ENCODE data around the gene VWA2. TPM values are rescaled to one million over a fixed set of nuclear protein-coding genes. Genes with fewer than 3 reads are reported as not detected.

VWA2 gene
- total and polyA plus RNA-seq, 10 of the 15 experiments (the other 5 are each of a cell fraction or from before 2014, with no cell fraction given), result 0.03 TPM; not detected in 9

DNA sequence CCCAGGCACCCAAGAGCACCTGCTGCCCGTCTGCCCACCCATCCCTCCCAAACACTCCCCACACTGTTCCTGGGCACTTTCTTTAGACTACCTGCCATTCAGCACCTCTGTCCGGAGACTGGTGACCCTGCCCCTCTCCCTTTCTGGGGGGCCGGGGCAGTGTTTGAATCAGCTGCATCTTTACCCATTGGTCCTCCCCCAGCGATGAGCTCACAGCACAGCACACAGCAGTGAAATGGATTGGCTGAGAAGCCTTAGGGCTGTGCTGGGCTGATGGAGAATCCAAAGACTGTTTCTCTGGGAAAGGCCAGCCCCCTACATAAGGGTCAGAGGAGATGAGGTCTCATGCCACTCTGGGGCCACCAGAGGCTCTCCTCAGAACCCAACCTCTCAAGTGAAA, 40.2 kb downstream of the VWA2 start:
- CTCF ChIA-PET, result no interaction called here
- in situ Hi-C loops (cut with MboI) (no loop called here), intact Hi-C loops (cut with micrococcal nuclease; ENCODE audit: unreplicated experiment) (no loop called here)
- ATAC-seq (no peak), DNase-seq (ENCODE audit: low read depth, low spot score) (no peak), FAIRE-seq (no peak)
- Histone ChIP-seq H3K4me2 (ENCODE audit: control insufficient read depth, insufficient read depth) (no peak overlapping the region), H3K9me3 (replicated peaks; ENCODE audit: control insufficient read depth, insufficient read depth, low read length) (no peaks in the 10 kb centered on the region), H3K4me1 (ENCODE audit: control insufficient read depth, insufficient read depth, low read length) (no peaks in the 10 kb centered on the region), H3K27me3 (replicated peaks in 1 of 2; ENCODE audit: control insufficient read depth in 2 of 2, insufficient read depth in 2 of 2, low read length in 1 of 2) (0 out of 4 replicates have a peak, but pooled peaks cover 0 to 2% of the 10 kb centered on the region in 2 experiments), H2AFZ (ENCODE audit: control insufficient read depth, low read depth, low read length) (no peak overlapping the region), H3K36me3 (ENCODE audit: control insufficient read depth in 2 of 2, insufficient read depth in 2 of 2, low read length in 1 of 2) (no peaks in the 10 kb centered on the region), H3K27ac (ENCODE audit: control insufficient read depth, insufficient read depth) (no peak overlapping the region), H3K9ac (ENCODE audit: control insufficient read depth, insufficient read depth, low read length) (no peak overlapping the region), H3K79me2 (ENCODE audit: control insufficient read depth, insufficient read depth, low read length) (no peaks in the 10 kb centered on the region), H4K20me1 (ENCODE audit: control insufficient read depth, insufficient read depth) (no peaks in the 10 kb centered on the region), H3K4me3 (no peak overlapping the region)
- POLR2A ChIA-PET, result no interaction called here
- RAD21 ChIA-PET (ENCODE audit: unreplicated experiment), result no interaction called here
- WGBS (ENCODE audit: insufficient coverage, insufficient replicate concordance, low lambda C conversion rate, missing lambda C conversion rate), result 0% methylated on average over 2 of the region's 4 CpGs
- BruUV-seq (replicated peaks), result no TSS peak
- SMC1A ChIA-PET (ENCODE audit: uncharacterized antibody, unreplicated experiment), result no interaction called here
- no peak for TF ChIP-seq STAT3 (IDR thresholded peaks at IDR 0.05; ENCODE audit: low read depth, low read length)
- no peak for TF ChIP-seq NFYA (IDR thresholded peaks at IDR 0.05; ENCODE audit: borderline replicate concordance, low read depth, low read length)
- TF ChIP-seq, protein P1, sequence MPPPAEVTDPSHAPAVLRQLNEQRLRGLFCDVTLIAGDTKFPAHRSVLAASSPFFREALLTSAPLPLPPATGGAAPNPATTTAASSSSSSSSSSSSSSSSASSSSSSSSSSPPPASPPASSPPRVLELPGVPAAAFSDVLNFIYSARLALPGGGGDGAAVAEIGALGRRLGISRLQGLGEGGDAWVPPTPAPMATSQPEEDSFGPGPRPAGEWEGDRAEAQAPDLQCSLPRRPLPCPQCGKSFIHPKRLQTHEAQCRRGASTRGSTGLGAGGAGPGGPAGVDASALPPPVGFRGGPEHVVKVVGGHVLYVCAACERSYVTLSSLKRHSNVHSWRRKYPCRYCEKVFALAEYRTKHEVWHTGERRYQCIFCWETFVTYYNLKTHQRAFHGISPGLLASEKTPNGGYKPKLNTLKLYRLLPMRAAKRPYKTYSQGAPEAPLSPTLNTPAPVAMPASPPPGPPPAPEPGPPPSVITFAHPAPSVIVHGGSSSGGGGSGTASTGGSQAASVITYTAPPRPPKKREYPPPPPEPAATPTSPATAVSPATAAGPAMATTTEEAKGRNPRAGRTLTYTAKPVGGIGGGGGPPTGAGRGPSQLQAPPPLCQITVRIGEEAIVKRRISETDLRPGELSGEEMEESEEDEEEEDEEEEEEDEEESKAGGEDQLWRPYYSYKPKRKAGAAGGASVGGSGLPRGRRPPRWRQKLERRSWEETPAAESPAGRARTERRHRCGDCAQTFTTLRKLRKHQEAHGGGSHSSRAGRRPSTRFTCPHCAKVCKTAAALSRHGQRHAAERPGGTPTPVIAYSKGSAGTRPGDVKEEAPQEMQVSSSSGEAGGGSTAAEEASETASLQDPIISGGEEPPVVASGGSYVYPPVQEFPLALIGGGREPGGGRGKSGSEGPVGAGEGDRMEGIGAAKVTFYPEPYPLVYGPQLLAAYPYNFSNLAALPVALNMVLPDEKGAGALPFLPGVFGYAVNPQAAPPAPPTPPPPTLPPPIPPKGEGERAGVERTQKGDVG (CRISPR knock-in tag; IDR thresholded peaks at IDR 0.05), result no peak
- no peak for TF ChIP-seq NFYB (IDR thresholded peaks at IDR 0.05; ENCODE audit: insufficient read depth, low read depth, low read length)
- TF ChIP-seq MYC (IDR thresholded peaks at IDR 0.05; ENCODE audit: insufficient read depth, insufficient read length, insufficient replicate concordance, low read length, severe bottlenecking), result no peak
- TF ChIP-seq SUZ12 (IDR thresholded peaks at IDR 0.05; ENCODE audit: unreplicated experiment), result no peak
- TF ChIP-seq ZNF622 (IDR thresholded peaks at IDR 0.05), result no peak
- TF ChIP-seq POLR2AphosphoS5 (IDR thresholded peaks at IDR 0.05; ENCODE audit: low read length), result no peak
- no peak for TF ChIP-seq BRCA1 (IDR thresholded peaks at IDR 0.05; ENCODE audit: low read depth, low read length)
- TF ChIP-seq, protein P2, sequence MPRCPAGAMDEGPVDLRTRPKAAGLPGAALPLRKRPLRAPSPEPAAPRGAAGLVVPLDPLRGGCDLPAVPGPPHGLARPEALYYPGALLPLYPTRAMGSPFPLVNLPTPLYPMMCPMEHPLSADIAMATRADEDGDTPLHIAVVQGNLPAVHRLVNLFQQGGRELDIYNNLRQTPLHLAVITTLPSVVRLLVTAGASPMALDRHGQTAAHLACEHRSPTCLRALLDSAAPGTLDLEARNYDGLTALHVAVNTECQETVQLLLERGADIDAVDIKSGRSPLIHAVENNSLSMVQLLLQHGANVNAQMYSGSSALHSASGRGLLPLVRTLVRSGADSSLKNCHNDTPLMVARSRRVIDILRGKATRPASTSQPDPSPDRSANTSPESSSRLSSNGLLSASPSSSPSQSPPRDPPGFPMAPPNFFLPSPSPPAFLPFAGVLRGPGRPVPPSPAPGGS (IDR thresholded peaks at IDR 0.05; ENCODE audit: borderline replicate concordance, insufficient read depth, low read depth, low read length, poor library complexity, severe bottlenecking), result no peak
- TF ChIP-seq CBFB (IDR thresholded peaks at IDR 0.05; ENCODE audit: low read depth), result no peak
- TF ChIP-seq, protein P3, sequence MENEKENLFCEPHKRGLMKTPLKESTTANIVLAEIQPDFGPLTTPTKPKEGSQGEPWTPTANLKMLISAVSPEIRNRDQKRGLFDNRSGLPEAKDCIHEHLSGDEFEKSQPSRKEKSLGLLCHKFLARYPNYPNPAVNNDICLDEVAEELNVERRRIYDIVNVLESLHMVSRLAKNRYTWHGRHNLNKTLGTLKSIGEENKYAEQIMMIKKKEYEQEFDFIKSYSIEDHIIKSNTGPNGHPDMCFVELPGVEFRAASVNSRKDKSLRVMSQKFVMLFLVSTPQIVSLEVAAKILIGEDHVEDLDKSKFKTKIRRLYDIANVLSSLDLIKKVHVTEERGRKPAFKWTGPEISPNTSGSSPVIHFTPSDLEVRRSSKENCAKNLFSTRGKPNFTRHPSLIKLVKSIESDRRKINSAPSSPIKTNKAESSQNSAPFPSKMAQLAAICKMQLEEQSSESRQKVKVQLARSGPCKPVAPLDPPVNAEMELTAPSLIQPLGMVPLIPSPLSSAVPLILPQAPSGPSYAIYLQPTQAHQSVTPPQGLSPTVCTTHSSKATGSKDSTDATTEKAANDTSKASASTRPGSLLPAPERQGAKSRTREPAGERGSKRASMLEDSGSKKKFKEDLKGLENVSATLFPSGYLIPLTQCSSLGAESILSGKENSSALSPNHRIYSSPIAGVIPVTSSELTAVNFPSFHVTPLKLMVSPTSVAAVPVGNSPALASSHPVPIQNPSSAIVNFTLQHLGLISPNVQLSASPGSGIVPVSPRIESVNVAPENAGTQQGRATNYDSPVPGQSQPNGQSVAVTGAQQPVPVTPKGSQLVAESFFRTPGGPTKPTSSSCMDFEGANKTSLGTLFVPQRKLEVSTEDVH (IDR thresholded peaks at IDR 0.05; ENCODE audit: low read depth, partially characterized antibody), result no peak
- no peak for TF ChIP-seq DPF2 (IDR thresholded peaks at IDR 0.05)
- no peak for TF ChIP-seq NFXL1 (IDR thresholded peaks at IDR 0.05; ENCODE audit: borderline replicate concordance)
- TF ChIP-seq, protein P4, sequence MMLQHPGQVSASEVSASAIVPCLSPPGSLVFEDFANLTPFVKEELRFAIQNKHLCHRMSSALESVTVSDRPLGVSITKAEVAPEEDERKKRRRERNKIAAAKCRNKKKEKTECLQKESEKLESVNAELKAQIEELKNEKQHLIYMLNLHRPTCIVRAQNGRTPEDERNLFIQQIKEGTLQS (IDR thresholded peaks at IDR 0.05; ENCODE audit: borderline replicate concordance, extremely low read depth, low read depth, low read length), result no peak
- TF ChIP-seq, protein P5, sequence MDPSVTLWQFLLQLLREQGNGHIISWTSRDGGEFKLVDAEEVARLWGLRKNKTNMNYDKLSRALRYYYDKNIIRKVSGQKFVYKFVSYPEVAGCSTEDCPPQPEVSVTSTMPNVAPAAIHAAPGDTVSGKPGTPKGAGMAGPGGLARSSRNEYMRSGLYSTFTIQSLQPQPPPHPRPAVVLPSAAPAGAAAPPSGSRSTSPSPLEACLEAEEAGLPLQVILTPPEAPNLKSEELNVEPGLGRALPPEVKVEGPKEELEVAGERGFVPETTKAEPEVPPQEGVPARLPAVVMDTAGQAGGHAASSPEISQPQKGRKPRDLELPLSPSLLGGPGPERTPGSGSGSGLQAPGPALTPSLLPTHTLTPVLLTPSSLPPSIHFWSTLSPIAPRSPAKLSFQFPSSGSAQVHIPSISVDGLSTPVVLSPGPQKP (IDR thresholded peaks at IDR 0.05; ENCODE audit: low read depth, low read length), result no peak
